Sigmoid colon (tissue), 7 donors: ENCODE results near the gene NDUFAF3. TPM values are rescaled to one million over a fixed set of nuclear protein-coding genes. Genes with fewer than 3 reads are reported as not detected.

ENCODE experiments used
- DNase-seq: peaks from one replicate; pipeline ENCODE4 v3.0.0-alpha.2; 2019
- H3K27ac ChIP-seq, 4 donors: fragments of 200-600 bp; sonication (generic); one replicate each; pipeline ENCODE4 v1.5.1; 2016 to 2019; ENCODE audit warnings: mild to moderate bottlenecking in 1 of 4
- H3K27me3 ChIP-seq, 3 donors: fragments of 200-600 bp; sonication (generic); one replicate each; pipeline ENCODE4 v1.5.1; 2019; ENCODE audit warnings: mild to moderate bottlenecking in 1 of 3
- H3K36me3 ChIP-seq, 4 donors: fragments of 200-600 bp; sonication (generic); one replicate each; pipeline ENCODE4 v1.5.1; 2016 to 2019
- H3K4me1 ChIP-seq, 4 donors: fragments of 200-600 bp; sonication (generic); one replicate each; pipeline ENCODE4 v1.5.1; 2017 to 2019
- H3K4me3 ChIP-seq, 4 donors: fragments of 200-600 bp; sonication (generic); one replicate each; pipeline ENCODE4 v1.5.1; 2017 to 2019; ENCODE audit warnings: mild to moderate bottlenecking in 2 of 4, moderate library complexity in 1 of 4
- H3K9me3 ChIP-seq, 4 donors: fragments of 200-600 bp in 3 of 4; sonication (generic) in 3 of 4; one replicate each; pipeline versions ENCODE4 v1.5.1 to v1.6.1; 2013 to 2019
- CTCF ChIP-seq, 4 experiments: fragments of 450-650 bp in 3 of 4; fragments of 200-600 bp in 1 of 4; IDR thresholded peaks; one replicate each; pipeline ENCODE4 v1.5.1; 2016 to 2019; ENCODE audit warnings: antibody characterized with exemption in 4 of 4, mild to moderate bottlenecking in 3 of 4, moderate library complexity in 2 of 4
- EP300 ChIP-seq, 4 donors: sonication (generic); formaldehyde crosslinking; IDR thresholded peaks; one replicate each; pipeline ENCODE4 v1.6.1; 2017; ENCODE audit warnings: antibody characterized with exemption in 4 of 4
- POLR2A ChIP-seq, 2 donors: fragments of 450-650 bp; IDR thresholded peaks; one replicate each; pipeline ENCODE4 v1.6.1; 2016; ENCODE audit warnings: antibody characterized with exemption in 2 of 2, mild to moderate bottlenecking in 2 of 2, moderate library complexity in 2 of 2
- POLR2AphosphoS5 ChIP-seq, 4 donors: sonication (generic); formaldehyde crosslinking; IDR thresholded peaks; one replicate each; pipeline ENCODE4 v1.6.1; 2017; ENCODE audit warnings: antibody characterized with exemption in 4 of 4
- WGBS, 2 donors: extraction: QIAGEN DNeasy Blood & Tissue Kit; methylation state at CpG; one replicate each; pipeline ENCODE4 v1.1.7; 2013; 5-methylcytosine and 5-hydroxymethylcytosine counted together
- intact Hi-C: fragments of 100-400 bp; cut with DNase I; formaldehyde crosslinking; loops from one replicate; pipeline ENCODE4 v1.15.1; 2023
- polyA plus RNA-seq, 3 donors: library from polyadenylated mRNA; stranded (reverse); fragments of 200-250 nt; gene quantifications; one replicate each; pipeline ENCODE4 v1.2.3, GENCODE V29; 2013
- total RNA-seq, 4 donors: library from RNA; depleted of rRNA; stranded (reverse); fragments of >200 nt; gene quantifications; one replicate each; pipeline ENCODE4 v1.1.0, GENCODE V29; 2016
- donor health status: healthy with polysubstance abuse.
- donor health status: Bipolar disorder and iron deficiency.
- donor health status: healthy.

The NDUFAF3 gene
- total and polyA plus RNA-seq, 7 donors: 62.8 to 116 (median 83.1) TPM

- peaks cover 0 to 43% (median 27%) of the 10 kb centered on the region in 4 donors for H3K4me1 ChIP-seq
- intact Hi-C loops: loop anchor here (2.0 kb wide), 1 partner anchor 39 kb away; no protein-coding TSS in a partner anchor
- no peak overlapping the region for H3K4me3 ChIP-seq
- TF ChIP-seq POLR2A (IDR thresholded peaks at IDR 0.05) (no peak), EP300 (IDR thresholded peaks at IDR 0.05) (no peak), CTCF (IDR thresholded peaks at IDR 0.05) (no peak), POLR2AphosphoS5 (IDR thresholded peaks at IDR 0.05) (no peak)
- H3K27me3 ChIP-seq: no peaks in the 10 kb centered on the region
- H3K36me3 ChIP-seq: peaks cover 18 to 69% (median 41%) of the 10 kb centered on the region in 4 donors
- H3K27ac ChIP-seq: peak overlapping the region in 3 of 4 donors; percentile 94 to 98 (median 94)
- 97% methylated on average over 9 of the region's 9 CpGs for WGBS, 2 donors
- no peak for DNase-seq
- H3K9me3 ChIP-seq: no peaks in the 10 kb centered on the region
Measured at GRCh38 chr3:49027634-49028033, 5.7 kb downstream of the NDUFAF3 start.

- Histone ChIP-seq H3K9me3 (no peaks in the 10 kb centered on the region), H3K4me3 (peak overlapping the region in 3 of 4 donors; percentile 71 to 78 (median 77)), H3K27me3 (no peaks in the 10 kb centered on the region), H3K36me3 (peaks cover 18 to 72% (median 46%) of the 10 kb centered on the region in 4 donors), H3K4me1 (peaks cover 0 to 40% (median 23%) of the 10 kb centered on the region in 4 donors), H3K27ac (peak overlapping the region; percentile 94 to 98 (median 94))
- 70 to 83% methylated on average over 4 of the region's 4 CpGs for WGBS, 2 donors
- no peak for TF ChIP-seq EP300 (IDR thresholded peaks at IDR 0.05)
- TF ChIP-seq POLR2A (IDR thresholded peaks at IDR 0.05): no peak
- no peak for TF ChIP-seq POLR2AphosphoS5 (IDR thresholded peaks at IDR 0.05)
- TF ChIP-seq CTCF (IDR thresholded peaks at IDR 0.05): no peak
- intact Hi-C loops: loop anchor here (2.0 kb wide), 1 partner anchor 39 kb away; no protein-coding TSS in a partner anchor
- DNase-seq: no peak
Measured at GRCh38 chr3:49028298-49028672, 6.4 kb downstream of the NDUFAF3 start.

- Histone ChIP-seq H3K27me3 (no peaks in the 10 kb centered on the region), H3K4me3 (peak within 1 kb of the TSS; percentile 71 to 80 (median 78)), H3K27ac (peak within 1 kb of the TSS; percentile 94 to 98 (median 94)), H3K36me3 (peaks cover 18 to 71% (median 44%) of the 10 kb centered on the region in 4 donors), H3K9me3 (no peaks in the 10 kb centered on the region), H3K4me1 (peaks cover 0 to 35% (median 20%) of the 10 kb centered on the region in 4 donors)
- peak; percentile 96 for DNase-seq
- 1% methylated on average over 55 of the region's 55 CpGs for WGBS, 2 donors
- intact Hi-C loops: loop anchor here (2.0 kb wide), 1 partner anchor 40 kb away; no protein-coding TSS in a partner anchor
- TF ChIP-seq EP300 (IDR thresholded peaks at IDR 0.05): peak in 1 of 4 donors; percentile 72
- TF ChIP-seq POLR2AphosphoS5 (IDR thresholded peaks at IDR 0.05): peak; percentile 99
- no peak for TF ChIP-seq CTCF (IDR thresholded peaks at IDR 0.05)
- peak; percentile 97 to 98 for TF ChIP-seq POLR2A (IDR thresholded peaks at IDR 0.05)
Measured at GRCh38 chr3:49028673-49029562, 7.0 kb downstream of the NDUFAF3 start, which contains the start of gene IMPDH2. IMPDH2 (minus strand) TSS chr3:49029398; CDS start chr3:49029350, 48 bp downstream.

- TF ChIP-seq CTCF (IDR thresholded peaks at IDR 0.05): no peak
- TF ChIP-seq EP300 (IDR thresholded peaks at IDR 0.05): no peak
- H3K4me1 ChIP-seq: peaks cover 0 to 35% (median 20%) of the 10 kb centered on the region in 4 donors
- H3K4me3 ChIP-seq: peak overlapping the region; percentile 71 to 80 (median 78)
- H3K9me3 ChIP-seq: no peaks in the 10 kb centered on the region
- intact Hi-C loops: loop anchor here (2.0 kb wide), 1 partner anchor 41 kb away; no protein-coding TSS in a partner anchor
- 1 to 3% methylated on average over 7 of the region's 7 CpGs for WGBS, 2 donors
- H3K27me3 ChIP-seq: no peaks in the 10 kb centered on the region
- DNase-seq: no peak
- peak overlapping the region; percentile 94 to 98 (median 94) for H3K27ac ChIP-seq
- H3K36me3 ChIP-seq: peaks cover 14 to 71% (median 39%) of the 10 kb centered on the region in 4 donors
Measured at GRCh38 chr3:49029563-49029884, 7.6 kb downstream of the NDUFAF3 start.
